H1 (cell line): ENCODE results near the gene CYP2C8. TPM values are rescaled to one million over a fixed set of nuclear protein-coding genes. Genes with fewer than 3 reads are reported as not detected.

Experiments
- CBX8 ChIP-seq: fragments of 300-800, 300-1000 bp; sonication (generic); IDR thresholded peaks from 2 replicates; pipeline ENCODE4 v1.7.1; 2016; ENCODE audit warnings: low read depth, low read length, borderline replicate concordance
- CEBPB ChIP-seq: IDR thresholded peaks from 2 replicates; pipeline ENCODE4 v1.6.1; 2012; ENCODE audit warnings: low read depth, low read length
- EGR1 ChIP-seq: IDR thresholded peaks from 2 replicates; pipeline ENCODE4 v1.6.1; 2011; ENCODE audit warnings: low read depth, low read length, borderline replicate concordance
- NANOG ChIP-seq: IDR thresholded peaks from 2 replicates; pipeline ENCODE4 v1.6.1; 2011; ENCODE audit warnings: low read length, low read depth, mild to moderate bottlenecking, inconsistent platforms; ENCODE audit not compliant: insufficient read depth, poor library complexity, severe bottlenecking
- RNF2 ChIP-seq: fragments of 200-900, 300-1000 bp; sonication (generic); IDR thresholded peaks from 2 replicates; pipeline ENCODE4 v1.7.1; 2016; ENCODE audit warnings: borderline replicate concordance, low read depth, mild to moderate bottlenecking, antibody characterized with exemption, low read length; ENCODE audit not compliant: poor library complexity, severe bottlenecking; ENCODE audit errors: missing control alignments
- TAF7 ChIP-seq: optimal IDR thresholded peaks from 2 replicates; pipeline ENCODE3; 2011; ENCODE audit warnings: low read depth, mild to moderate bottlenecking, inconsistent platforms, low read length, moderate library complexity, borderline replicate concordance
- TCF12 ChIP-seq: IDR thresholded peaks from 2 replicates; pipeline ENCODE4 v1.6.1; 2011; ENCODE audit warnings: low read depth, mild to moderate bottlenecking, low read length
- TEAD4 ChIP-seq: IDR thresholded peaks from 2 replicates; pipeline ENCODE4 v1.6.1; 2012; ENCODE audit warnings: low read depth, low read length, inconsistent platforms, mixed read lengths
- polyA plus RNA-seq, 7 experiments: library from polyadenylated mRNA; depleted of rRNA in 3 of 7; stranded (reverse) in 5 of 7; unstranded in 2 of 7; fragments of >200 nt in 5 of 7; fragments of 200-250 nt in 2 of 7; gene quantifications; 1 replicate in 5 of 7; 2 replicates in 1 of 7; 4 replicates in 1 of 7; pipeline versions ENCODE4 v1.2.1 to v1.2.3, GENCODE V29; 2011 to 2013; ENCODE audit warnings: missing spikeins in 2 of 7, mixed read lengths in 2 of 7
- total RNA-seq: library from RNA; stranded (reverse); fragmentation: NEBNext Ultra II Directional; extraction: Animal tissue kit (Norgen Biotek cat#: 25700); gene quantifications from 2 replicates; pipeline ENCODE4 v1.2.1, GENCODE V29; 2021
- TF ChIP-seq, protein P1 (sequence below): fragments of 300-600 bp; sonication (generic); IDR thresholded peaks from 2 replicates; pipeline ENCODE4 v1.7.1; 2012; ENCODE audit warnings: low read length, moderate library complexity, mild to moderate bottlenecking, inconsistent platforms; ENCODE audit not compliant: insufficient replicate concordance

The CYP2C8 gene
- total and polyA plus RNA-seq, 2 of the 8 experiments (the other 6 are each of a cell fraction or from before 2014, with no cell fraction given): 0.32 to 0.89 TPM

DNA sequence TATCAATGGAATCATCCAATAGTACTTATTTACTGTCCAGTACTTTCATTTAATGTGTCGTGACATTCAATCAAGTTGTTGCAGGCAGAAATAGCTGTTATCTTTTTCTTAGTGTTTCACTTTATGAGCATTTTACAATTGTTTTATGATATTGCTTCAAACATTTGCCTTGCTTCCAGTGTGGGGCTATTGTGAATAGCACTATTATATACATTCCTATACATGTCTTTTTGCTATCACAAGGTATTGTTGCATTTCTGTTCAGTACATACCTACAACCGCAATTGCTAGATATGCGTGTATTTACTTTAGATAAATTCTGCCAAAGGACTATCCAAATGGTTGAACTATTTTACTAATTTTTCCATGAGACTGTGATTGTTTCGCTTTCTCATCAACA is 34.9 kb downstream of the CYP2C8 start (continued):
- TF ChIP-seq, protein P1, sequence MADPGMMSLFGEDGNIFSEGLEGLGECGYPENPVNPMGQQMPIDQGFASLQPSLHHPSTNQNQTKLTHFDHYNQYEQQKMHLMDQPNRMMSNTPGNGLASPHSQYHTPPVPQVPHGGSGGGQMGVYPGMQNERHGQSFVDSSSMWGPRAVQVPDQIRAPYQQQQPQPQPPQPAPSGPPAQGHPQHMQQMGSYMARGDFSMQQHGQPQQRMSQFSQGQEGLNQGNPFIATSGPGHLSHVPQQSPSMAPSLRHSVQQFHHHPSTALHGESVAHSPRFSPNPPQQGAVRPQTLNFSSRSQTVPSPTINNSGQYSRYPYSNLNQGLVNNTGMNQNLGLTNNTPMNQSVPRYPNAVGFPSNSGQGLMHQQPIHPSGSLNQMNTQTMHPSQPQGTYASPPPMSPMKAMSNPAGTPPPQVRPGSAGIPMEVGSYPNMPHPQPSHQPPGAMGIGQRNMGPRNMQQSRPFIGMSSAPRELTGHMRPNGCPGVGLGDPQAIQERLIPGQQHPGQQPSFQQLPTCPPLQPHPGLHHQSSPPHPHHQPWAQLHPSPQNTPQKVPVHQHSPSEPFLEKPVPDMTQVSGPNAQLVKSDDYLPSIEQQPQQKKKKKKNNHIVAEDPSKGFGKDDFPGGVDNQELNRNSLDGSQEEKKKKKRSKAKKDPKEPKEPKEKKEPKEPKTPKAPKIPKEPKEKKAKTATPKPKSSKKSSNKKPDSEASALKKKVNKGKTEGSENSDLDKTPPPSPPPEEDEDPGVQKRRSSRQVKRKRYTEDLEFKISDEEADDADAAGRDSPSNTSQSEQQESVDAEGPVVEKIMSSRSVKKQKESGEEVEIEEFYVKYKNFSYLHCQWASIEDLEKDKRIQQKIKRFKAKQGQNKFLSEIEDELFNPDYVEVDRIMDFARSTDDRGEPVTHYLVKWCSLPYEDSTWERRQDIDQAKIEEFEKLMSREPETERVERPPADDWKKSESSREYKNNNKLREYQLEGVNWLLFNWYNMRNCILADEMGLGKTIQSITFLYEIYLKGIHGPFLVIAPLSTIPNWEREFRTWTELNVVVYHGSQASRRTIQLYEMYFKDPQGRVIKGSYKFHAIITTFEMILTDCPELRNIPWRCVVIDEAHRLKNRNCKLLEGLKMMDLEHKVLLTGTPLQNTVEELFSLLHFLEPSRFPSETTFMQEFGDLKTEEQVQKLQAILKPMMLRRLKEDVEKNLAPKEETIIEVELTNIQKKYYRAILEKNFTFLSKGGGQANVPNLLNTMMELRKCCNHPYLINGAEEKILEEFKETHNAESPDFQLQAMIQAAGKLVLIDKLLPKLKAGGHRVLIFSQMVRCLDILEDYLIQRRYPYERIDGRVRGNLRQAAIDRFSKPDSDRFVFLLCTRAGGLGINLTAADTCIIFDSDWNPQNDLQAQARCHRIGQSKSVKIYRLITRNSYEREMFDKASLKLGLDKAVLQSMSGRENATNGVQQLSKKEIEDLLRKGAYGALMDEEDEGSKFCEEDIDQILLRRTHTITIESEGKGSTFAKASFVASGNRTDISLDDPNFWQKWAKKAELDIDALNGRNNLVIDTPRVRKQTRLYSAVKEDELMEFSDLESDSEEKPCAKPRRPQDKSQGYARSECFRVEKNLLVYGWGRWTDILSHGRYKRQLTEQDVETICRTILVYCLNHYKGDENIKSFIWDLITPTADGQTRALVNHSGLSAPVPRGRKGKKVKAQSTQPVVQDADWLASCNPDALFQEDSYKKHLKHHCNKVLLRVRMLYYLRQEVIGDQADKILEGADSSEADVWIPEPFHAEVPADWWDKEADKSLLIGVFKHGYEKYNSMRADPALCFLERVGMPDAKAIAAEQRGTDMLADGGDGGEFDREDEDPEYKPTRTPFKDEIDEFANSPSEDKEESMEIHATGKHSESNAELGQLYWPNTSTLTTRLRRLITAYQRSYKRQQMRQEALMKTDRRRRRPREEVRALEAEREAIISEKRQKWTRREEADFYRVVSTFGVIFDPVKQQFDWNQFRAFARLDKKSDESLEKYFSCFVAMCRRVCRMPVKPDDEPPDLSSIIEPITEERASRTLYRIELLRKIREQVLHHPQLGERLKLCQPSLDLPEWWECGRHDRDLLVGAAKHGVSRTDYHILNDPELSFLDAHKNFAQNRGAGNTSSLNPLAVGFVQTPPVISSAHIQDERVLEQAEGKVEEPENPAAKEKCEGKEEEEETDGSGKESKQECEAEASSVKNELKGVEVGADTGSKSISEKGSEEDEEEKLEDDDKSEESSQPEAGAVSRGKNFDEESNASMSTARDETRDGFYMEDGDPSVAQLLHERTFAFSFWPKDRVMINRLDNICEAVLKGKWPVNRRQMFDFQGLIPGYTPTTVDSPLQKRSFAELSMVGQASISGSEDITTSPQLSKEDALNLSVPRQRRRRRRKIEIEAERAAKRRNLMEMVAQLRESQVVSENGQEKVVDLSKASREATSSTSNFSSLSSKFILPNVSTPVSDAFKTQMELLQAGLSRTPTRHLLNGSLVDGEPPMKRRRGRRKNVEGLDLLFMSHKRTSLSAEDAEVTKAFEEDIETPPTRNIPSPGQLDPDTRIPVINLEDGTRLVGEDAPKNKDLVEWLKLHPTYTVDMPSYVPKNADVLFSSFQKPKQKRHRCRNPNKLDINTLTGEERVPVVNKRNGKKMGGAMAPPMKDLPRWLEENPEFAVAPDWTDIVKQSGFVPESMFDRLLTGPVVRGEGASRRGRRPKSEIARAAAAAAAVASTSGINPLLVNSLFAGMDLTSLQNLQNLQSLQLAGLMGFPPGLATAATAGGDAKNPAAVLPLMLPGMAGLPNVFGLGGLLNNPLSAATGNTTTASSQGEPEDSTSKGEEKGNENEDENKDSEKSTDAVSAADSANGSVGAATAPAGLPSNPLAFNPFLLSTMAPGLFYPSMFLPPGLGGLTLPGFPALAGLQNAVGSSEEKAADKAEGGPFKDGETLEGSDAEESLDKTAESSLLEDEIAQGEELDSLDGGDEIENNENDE: no peak
- TF ChIP-seq NANOG (no peak), EGR1 (no peak), TCF12 (no peak), TAF7 (no peak), CEBPB (no peak), RNF2 (no peak), CBX8 (no peak), TEAD4 (no peak)
